Esophagus muscularis mucosa (tissue), 3 donors: ENCODE results near the gene ULK4.

Experiments used
- POLR2AphosphoS5 ChIP-seq, 2 donors: sonication (generic); formaldehyde crosslinking; IDR thresholded peaks; one replicate each; pipeline ENCODE4 v1.6.1; 2017; ENCODE audit warnings: antibody characterized with exemption in 2 of 2
- TF ChIP-seq, protein P1 (sequence below), 3 experiments: fragments of 200-600 bp in 2 of 3; fragments of 450-650 bp in 1 of 3; sonication (generic) in 2 of 3; IDR thresholded peaks; one replicate each; pipeline ENCODE4 v1.5.1; 2017 to 2019; ENCODE audit warnings: antibody characterized with exemption in 3 of 3, mild to moderate bottlenecking in 2 of 3, moderate library complexity in 1 of 3

- TF ChIP-seq, protein P1, sequence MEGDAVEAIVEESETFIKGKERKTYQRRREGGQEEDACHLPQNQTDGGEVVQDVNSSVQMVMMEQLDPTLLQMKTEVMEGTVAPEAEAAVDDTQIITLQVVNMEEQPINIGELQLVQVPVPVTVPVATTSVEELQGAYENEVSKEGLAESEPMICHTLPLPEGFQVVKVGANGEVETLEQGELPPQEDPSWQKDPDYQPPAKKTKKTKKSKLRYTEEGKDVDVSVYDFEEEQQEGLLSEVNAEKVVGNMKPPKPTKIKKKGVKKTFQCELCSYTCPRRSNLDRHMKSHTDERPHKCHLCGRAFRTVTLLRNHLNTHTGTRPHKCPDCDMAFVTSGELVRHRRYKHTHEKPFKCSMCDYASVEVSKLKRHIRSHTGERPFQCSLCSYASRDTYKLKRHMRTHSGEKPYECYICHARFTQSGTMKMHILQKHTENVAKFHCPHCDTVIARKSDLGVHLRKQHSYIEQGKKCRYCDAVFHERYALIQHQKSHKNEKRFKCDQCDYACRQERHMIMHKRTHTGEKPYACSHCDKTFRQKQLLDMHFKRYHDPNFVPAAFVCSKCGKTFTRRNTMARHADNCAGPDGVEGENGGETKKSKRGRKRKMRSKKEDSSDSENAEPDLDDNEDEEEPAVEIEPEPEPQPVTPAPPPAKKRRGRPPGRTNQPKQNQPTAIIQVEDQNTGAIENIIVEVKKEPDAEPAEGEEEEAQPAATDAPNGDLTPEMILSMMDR (IDR thresholded peaks at IDR 0.05): no peak
- TF ChIP-seq POLR2AphosphoS5 (IDR thresholded peaks at IDR 0.05): no peak
These were observed 353.6 kb downstream of the ULK4 start for GRCh38 chr3:41608347-41608746.
